Measurements from ENCODE around the gene IKBKE.

Gene IKBKE

DNA sequence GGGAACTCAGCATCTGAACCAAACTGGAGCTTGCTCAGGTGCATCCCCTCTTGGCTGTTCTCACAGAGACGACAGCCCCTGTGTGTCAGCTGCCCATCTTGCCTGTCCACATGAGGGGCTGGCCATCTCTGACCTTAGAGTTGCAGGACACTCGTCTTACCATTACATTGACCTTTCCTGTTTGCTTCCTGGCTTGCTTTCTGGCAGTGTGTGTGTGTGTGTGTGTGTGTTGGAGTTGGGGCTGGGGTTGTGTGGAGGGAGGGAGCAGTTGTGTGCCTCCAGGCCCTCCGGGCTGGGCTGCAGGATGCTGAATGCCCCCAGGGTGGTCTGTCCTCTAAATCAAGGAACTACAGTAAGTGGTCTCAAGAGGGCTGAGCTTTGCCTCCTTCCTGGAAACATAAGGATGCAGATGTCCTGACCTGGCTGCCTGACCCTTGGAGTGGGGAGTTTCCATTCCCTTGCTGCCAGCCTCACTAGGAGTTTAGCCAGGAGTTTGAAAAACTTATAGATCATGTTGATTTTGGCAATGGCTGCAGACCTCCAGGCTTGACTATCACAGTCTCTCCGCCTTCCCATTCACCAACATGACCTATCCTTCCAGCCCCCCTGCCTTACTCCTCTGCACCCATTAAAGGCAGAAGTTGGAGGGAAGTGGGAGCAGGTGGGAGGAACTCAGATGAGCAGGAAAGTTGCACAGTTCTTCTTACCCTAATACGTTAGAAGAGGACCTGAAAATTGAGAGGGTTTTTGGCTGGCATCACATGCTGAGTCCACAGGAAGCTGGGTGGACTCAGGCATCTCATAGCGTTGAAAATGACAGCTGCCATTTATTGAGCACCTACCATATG lies 56.0 kb downstream of the IKBKE start:
- H3K4me2 ChIP-seq (ENCODE audit: low read length), result no peak overlapping the region
- no peaks in the 10 kb centered on the region for H3K79me2 ChIP-seq (ENCODE audit: control insufficient read depth, low read length)
- H3K36me3 ChIP-seq (ENCODE audit: control insufficient read depth, low read length), result no peaks in the 10 kb centered on the region
- H3K27ac ChIP-seq (ENCODE audit: low read depth, low read length), result no peak overlapping the region
- TF ChIP-seq EZH2phosphoT487 (IDR thresholded peaks at IDR 0.05; ENCODE audit: borderline replicate concordance, low read length), result no peak
- TF ChIP-seq, protein P1, sequence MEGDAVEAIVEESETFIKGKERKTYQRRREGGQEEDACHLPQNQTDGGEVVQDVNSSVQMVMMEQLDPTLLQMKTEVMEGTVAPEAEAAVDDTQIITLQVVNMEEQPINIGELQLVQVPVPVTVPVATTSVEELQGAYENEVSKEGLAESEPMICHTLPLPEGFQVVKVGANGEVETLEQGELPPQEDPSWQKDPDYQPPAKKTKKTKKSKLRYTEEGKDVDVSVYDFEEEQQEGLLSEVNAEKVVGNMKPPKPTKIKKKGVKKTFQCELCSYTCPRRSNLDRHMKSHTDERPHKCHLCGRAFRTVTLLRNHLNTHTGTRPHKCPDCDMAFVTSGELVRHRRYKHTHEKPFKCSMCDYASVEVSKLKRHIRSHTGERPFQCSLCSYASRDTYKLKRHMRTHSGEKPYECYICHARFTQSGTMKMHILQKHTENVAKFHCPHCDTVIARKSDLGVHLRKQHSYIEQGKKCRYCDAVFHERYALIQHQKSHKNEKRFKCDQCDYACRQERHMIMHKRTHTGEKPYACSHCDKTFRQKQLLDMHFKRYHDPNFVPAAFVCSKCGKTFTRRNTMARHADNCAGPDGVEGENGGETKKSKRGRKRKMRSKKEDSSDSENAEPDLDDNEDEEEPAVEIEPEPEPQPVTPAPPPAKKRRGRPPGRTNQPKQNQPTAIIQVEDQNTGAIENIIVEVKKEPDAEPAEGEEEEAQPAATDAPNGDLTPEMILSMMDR (IDR thresholded peaks at IDR 0.05; ENCODE audit: low read depth, low read length, poor library complexity, severe bottlenecking), result no peak
- no peaks in the 10 kb centered on the region for H3K9me2 ChIP-seq (replicated peaks; ENCODE audit: control insufficient read depth, low read length)
- H4K20me1 ChIP-seq (ENCODE audit: control insufficient read depth, insufficient read depth, low read depth, low read length), result no peaks in the 10 kb centered on the region
- no peaks in the 10 kb centered on the region for H3K9me3 ChIP-seq (ENCODE audit: control insufficient read depth, insufficient read depth, low read length)
- H3F3A ChIP-seq (ENCODE audit: control insufficient read depth, insufficient read depth), result no peaks in the 10 kb centered on the region; the same call in 1 of the 2 replicates
- no peak overlapping the region for H3K4me3 ChIP-seq (ENCODE audit: low read length)
- H3K4me1 ChIP-seq (ENCODE audit: control insufficient read depth, low read length), result no peaks in the 10 kb centered on the region
- peaks cover 4% of the 10 kb centered on the region; the same call in 1 of the 2 replicates for H3K27me3 ChIP-seq (ENCODE audit: control insufficient read depth, low read length)

DNA sequence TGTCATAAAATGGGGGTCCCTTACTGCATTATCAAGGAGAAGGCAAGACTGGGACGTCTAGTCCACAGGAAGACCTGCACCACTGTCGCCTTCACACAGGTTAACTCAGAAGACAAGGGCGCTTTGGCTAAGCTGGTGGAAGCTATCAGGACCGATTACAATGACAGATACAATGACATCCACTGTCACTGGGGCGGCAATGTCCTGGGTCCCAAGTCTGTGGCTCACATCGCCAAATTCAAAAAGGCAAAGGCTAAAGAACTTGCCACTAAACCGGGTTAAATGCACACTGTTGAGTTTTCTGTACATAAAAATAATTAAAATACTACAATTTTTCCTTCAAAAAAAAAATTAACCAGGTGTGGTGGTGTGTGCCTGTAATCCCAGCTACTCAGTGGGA lies 59.1 kb downstream of the IKBKE start:
- Histone ChIP-seq H3K27ac (ENCODE audit: low read depth, low read length) (no peak overlapping the region), H3K9me3 (ENCODE audit: control insufficient read depth, insufficient read depth, low read length) (no peaks in the 10 kb centered on the region), H3K4me2 (ENCODE audit: low read length) (no peak overlapping the region), H3K36me3 (ENCODE audit: control insufficient read depth, low read length) (no peaks in the 10 kb centered on the region), H3K9me2 (replicated peaks; ENCODE audit: control insufficient read depth, low read length) (no peaks in the 10 kb centered on the region), H3K79me2 (ENCODE audit: control insufficient read depth, low read length) (no peaks in the 10 kb centered on the region), H3K4me3 (ENCODE audit: low read length) (no peak overlapping the region), H4K20me1 (ENCODE audit: control insufficient read depth, insufficient read depth, low read depth, low read length) (no peaks in the 10 kb centered on the region), H3K4me1 (ENCODE audit: control insufficient read depth, low read length) (no peaks in the 10 kb centered on the region), H3K27me3 (ENCODE audit: control insufficient read depth, low read length) (peaks cover 7% of the 10 kb centered on the region; the same call in 1 of the 2 replicates), H3F3A (ENCODE audit: control insufficient read depth, insufficient read depth) (no peaks in the 10 kb centered on the region; the same call in 1 of the 2 replicates)
- TF ChIP-seq EZH2phosphoT487 (IDR thresholded peaks at IDR 0.05; ENCODE audit: borderline replicate concordance, low read length), result no peak
- TF ChIP-seq, protein P1 (IDR thresholded peaks at IDR 0.05; ENCODE audit: low read depth, low read length, poor library complexity, severe bottlenecking), result no peak

DNA sequence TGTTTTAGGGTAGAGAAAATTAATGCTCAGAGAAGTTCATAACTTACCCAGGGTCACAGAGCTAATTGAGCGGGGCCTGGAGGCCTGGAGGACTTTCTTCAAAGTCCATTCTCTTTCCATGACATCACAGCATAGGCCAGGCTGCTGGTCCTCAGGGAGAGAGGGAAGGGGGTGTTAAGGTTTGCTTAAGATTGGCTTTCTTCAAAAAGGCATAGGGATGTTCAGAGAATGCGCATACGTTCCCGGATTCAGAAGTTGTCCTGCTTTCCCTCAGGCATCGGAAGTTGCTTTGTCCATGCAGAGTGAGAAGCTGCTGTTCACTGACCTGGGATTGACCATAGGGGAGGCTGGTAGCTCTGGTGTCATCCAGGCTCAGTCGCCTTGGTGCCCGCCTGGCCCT lies 62.1 kb downstream of the IKBKE start:
- Histone ChIP-seq H3K9me3 (ENCODE audit: control insufficient read depth, insufficient read depth, low read length) (no peaks in the 10 kb centered on the region), H3K27me3 (ENCODE audit: control insufficient read depth, low read length) (peaks cover 11% of the 10 kb centered on the region; the same call in 1 of the 2 replicates), H3K9me2 (replicated peaks; ENCODE audit: control insufficient read depth, low read length) (no peaks in the 10 kb centered on the region), H3K36me3 (ENCODE audit: control insufficient read depth, low read length) (no peaks in the 10 kb centered on the region), H3K79me2 (ENCODE audit: control insufficient read depth, low read length) (no peaks in the 10 kb centered on the region), H3K4me2 (ENCODE audit: low read length) (no peak overlapping the region), H4K20me1 (ENCODE audit: control insufficient read depth, insufficient read depth, low read depth, low read length) (no peaks in the 10 kb centered on the region), H3F3A (ENCODE audit: control insufficient read depth, insufficient read depth) (no peaks in the 10 kb centered on the region; the same call in 1 of the 2 replicates), H3K4me3 (ENCODE audit: low read length) (no peak overlapping the region), H3K4me1 (ENCODE audit: control insufficient read depth, low read length) (no peaks in the 10 kb centered on the region), H3K27ac (ENCODE audit: low read depth, low read length) (no peak overlapping the region)
- no peak for TF ChIP-seq EZH2phosphoT487 (IDR thresholded peaks at IDR 0.05; ENCODE audit: borderline replicate concordance, low read length)
- TF ChIP-seq, protein P1 (IDR thresholded peaks at IDR 0.05; ENCODE audit: low read depth, low read length, poor library complexity, severe bottlenecking), result no peak

Data from DOHH2 (cell line).